ENCODE results near the gene EVI5L. TPM values are rescaled to one million over a fixed set of nuclear protein-coding genes. Genes with fewer than 3 reads are reported as not detected.

Gene EVI5L
- total and polyA plus RNA-seq, 2 of the 13 experiments (the other 11 are each of a cell fraction or from before 2014, with no cell fraction given): 1.7 to 2.4 TPM

- no peak for TF ChIP-seq RBFOX2 (IDR thresholded peaks at IDR 0.05; ENCODE audit: low read depth, low read length)
- no peak for TF ChIP-seq ZNF383 (CRISPR knock-in tag; IDR thresholded peaks at IDR 0.05; ENCODE audit: borderline replicate concordance)
- TF ChIP-seq HNF4A (CRISPR knock-in tag; IDR thresholded peaks at IDR 0.05): peak; percentile 83
- TF ChIP-seq TAF15 (IDR thresholded peaks at IDR 0.05; ENCODE audit: low read depth, low read length, poor library complexity, severe bottlenecking): no peak
- TF ChIP-seq ZSCAN22 (CRISPR knock-in tag; IDR thresholded peaks at IDR 0.05): no peak
- no peak for TF ChIP-seq AHDC1 (CRISPR knock-in tag; IDR thresholded peaks at IDR 0.05; ENCODE audit: borderline replicate concordance)
- 0 out of 2 replicates have a peak, but pooled peaks have one; percentile 46 for TF ChIP-seq NFKBIZ (CRISPR knock-in tag; IDR thresholded peaks at IDR 0.05)
- TF ChIP-seq, protein P1, sequence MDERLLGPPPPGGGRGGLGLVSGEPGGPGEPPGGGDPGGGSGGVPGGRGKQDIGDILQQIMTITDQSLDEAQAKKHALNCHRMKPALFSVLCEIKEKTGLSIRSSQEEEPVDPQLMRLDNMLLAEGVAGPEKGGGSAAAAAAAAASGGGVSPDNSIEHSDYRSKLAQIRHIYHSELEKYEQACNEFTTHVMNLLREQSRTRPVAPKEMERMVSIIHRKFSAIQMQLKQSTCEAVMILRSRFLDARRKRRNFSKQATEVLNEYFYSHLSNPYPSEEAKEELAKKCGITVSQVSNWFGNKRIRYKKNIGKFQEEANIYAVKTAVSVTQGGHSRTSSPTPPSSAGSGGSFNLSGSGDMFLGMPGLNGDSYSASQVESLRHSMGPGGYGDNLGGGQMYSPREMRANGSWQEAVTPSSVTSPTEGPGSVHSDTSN (CRISPR knock-in tag; IDR thresholded peaks at IDR 0.05): 0 out of 2 replicates have a peak, but pooled peaks have one; percentile 27
- peak; percentile 83 for TF ChIP-seq ZNF18 (CRISPR knock-in tag; IDR thresholded peaks at IDR 0.05; ENCODE audit: insufficient replicate concordance)
- TF ChIP-seq ZNF33A (CRISPR knock-in tag; IDR thresholded peaks at IDR 0.05; ENCODE audit: borderline replicate concordance): no peak
- peak; percentile 91; the same call in 1 of the 2 replicates for TF ChIP-seq ZNF878 (CRISPR knock-in tag; IDR thresholded peaks at IDR 0.05)
- no peak for TF ChIP-seq ZNF75D (CRISPR knock-in tag; IDR thresholded peaks at IDR 0.05; ENCODE audit: borderline replicate concordance)
- peak; percentile 97 for TF ChIP-seq HDAC2 (CRISPR knock-in tag; IDR thresholded peaks at IDR 0.05)
- TF ChIP-seq LCORL (IDR thresholded peaks at IDR 0.05): no peak
- TF ChIP-seq LCORL (CRISPR knock-in tag; IDR thresholded peaks at IDR 0.05): peak; percentile 99
- no peak for TF ChIP-seq FOXA1 (IDR thresholded peaks at IDR 0.05)
- peak; percentile 63; the same call in 1 of the 2 replicates for TF ChIP-seq FOXA1 (CRISPR knock-in tag; IDR thresholded peaks at IDR 0.05)
- TF ChIP-seq, protein P2, sequence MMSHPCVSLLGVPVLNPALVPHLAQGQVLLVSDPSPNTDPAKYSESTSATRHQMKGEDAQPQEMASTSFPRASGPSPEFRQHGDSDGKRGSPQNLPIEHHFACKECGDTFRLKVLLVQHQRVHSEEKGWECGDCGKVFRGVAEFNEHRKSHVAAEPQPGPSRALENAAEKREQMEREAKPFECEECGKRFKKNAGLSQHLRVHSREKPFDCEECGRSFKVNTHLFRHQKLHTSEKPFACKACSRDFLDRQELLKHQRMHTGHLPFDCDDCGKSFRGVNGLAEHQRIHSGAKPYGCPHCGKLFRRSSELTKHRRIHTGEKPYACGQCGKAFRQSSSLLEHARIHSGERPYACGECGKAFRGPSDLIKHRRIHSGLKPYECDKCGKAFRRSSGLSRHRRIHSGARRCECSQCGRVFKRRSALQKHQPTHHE (CRISPR knock-in tag; IDR thresholded peaks at IDR 0.05; ENCODE audit: borderline replicate concordance): peak; percentile 80
- peak; percentile 55; the same call in 1 of the 2 replicates for TF ChIP-seq ZNF263 (CRISPR knock-in tag; IDR thresholded peaks at IDR 0.05)
These were observed 23.1 kb downstream of the EVI5L start (continued) for GRCh38 chr19:7852851-7853769.
